Hematopoietic multipotent progenitor cell treated with erythropoietin and hydrocortisone succinate and interleukin-3 and kit ligand, for 17 days (in vitro differentiated cells): ENCODE results near the gene UBE2U.
"Not testable (repeated sequence)": the region's sequence is repeated elsewhere in the genome, so short reads cannot be mapped to it uniquely, and the experiment has no call there.

ENCODE experiments used
- DNase-seq: peaks from one replicate; pipeline ENCODE4 v3.0.0-alpha.2; 2015; ENCODE audit warnings: low spot score

The UBE2U gene

GRCh38 chr1:64194168-64195080 is 9.0 kb upstream of the UBE2U start:
- DNase-seq = no peak

DNA sequence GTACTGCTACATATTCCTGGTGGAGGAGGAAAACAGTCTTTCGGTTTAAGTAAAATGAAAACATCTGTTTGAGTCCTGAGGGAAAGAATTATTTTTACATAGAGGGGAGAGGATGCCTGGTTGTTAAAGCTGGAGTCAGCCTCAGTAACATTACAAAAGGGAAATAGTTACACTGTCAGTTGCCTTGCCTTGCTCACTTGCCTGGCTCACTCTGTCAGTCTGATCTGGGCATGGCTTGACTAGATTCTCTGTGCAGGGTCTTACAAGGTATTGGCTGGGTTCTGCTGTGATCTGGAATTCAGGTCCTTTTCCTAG is 8.4 kb upstream of the UBE2U start:
- DNase-seq = no peak

DNA sequence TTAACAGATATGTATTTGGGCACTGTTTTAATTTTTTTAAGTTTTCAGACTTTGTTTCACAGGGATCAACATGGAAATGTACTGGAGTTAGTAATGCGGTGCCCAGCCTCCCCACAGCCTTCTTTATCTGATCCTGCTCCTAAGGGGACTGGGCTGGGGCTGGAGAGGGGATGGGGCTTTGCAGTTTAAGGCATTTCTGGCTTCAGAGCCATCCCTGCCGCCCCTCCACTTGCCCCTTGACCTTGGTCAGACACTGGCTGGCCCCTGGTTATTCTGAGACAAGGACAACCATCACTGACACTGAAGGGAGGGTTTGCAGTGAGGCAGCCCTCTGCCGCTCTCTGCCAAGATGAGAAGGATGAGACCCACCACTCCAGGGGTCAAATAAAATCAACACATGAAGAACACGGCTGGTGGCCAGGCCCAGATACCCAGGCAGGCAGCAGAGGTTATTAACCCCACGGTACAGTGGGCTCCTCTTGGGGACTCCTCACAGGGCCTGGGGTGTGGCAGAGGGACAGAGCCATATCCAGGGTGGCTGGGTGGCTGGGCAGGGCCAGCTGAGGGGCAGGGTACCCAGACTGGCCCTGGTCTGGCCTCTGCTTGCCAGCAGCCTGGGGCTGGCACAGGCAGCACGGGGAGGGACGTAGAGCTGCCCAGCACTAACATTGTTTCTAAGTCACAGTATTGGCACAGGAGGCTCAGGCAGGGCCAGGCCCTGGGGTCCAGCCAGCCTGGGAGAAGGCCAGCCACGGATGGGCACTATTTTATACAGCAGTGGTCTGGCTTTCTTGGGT is 7.2 kb upstream of the UBE2U start:
- no peak for DNase-seq

DNA sequence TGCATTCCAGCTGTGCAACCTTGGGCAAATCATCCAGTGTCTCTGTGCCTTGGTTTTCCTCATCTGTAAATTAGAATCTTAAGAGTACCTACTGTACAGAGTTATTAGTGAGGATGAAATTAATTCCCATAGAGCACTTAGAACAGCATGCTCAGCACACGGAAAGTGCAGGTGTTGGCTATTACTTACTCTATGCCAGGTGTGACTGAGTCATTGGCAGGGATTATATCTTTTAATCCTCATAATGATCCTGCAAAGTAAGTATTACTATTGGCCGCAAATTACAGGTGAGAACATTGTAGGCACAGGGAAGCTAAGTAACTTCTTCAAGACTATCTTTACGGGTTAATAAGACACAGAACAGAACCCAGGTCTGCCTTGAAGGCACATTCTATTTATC is 6.3 kb upstream of the UBE2U start:
- no peak for DNase-seq

DNA sequence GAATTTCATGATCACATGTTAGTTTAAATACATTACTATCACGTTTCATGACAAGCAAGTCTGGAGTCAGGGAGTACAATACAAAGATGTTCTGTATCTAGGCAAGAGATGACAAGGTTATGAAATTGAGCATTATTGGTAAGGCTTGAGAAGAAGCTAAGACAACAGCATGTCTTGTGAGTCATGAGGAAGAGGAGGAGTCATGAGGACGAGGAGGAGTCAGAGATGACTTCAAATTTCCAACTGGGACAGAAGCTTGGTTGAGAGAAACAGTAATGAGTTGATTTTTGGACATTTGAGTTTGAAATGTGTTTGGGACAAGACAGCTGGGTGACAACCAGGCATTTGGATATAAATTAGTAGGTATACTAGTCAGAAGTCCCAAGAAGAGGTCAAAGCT is 4.3 kb upstream of the UBE2U start:
- DNase-seq = no peak

GRCh38 chr1:64200064-64200463 is 3.4 kb upstream of the UBE2U start:
- DNase-seq = no peak

- no peak for DNase-seq
Measured at GRCh38 chr1:64209221-64209620, 5.8 kb downstream of the UBE2U start.

GRCh38 chr1:64212031-64212430 is 8.6 kb downstream of the UBE2U start:
- no peak for DNase-seq

GRCh38 chr1:64215576-64215975 is 12.2 kb downstream of the UBE2U start:
- no peak for DNase-seq

- DNase-seq = no peak
Measured at GRCh38 chr1:64220241-64220640, 16.8 kb downstream of the UBE2U start.

DNA sequence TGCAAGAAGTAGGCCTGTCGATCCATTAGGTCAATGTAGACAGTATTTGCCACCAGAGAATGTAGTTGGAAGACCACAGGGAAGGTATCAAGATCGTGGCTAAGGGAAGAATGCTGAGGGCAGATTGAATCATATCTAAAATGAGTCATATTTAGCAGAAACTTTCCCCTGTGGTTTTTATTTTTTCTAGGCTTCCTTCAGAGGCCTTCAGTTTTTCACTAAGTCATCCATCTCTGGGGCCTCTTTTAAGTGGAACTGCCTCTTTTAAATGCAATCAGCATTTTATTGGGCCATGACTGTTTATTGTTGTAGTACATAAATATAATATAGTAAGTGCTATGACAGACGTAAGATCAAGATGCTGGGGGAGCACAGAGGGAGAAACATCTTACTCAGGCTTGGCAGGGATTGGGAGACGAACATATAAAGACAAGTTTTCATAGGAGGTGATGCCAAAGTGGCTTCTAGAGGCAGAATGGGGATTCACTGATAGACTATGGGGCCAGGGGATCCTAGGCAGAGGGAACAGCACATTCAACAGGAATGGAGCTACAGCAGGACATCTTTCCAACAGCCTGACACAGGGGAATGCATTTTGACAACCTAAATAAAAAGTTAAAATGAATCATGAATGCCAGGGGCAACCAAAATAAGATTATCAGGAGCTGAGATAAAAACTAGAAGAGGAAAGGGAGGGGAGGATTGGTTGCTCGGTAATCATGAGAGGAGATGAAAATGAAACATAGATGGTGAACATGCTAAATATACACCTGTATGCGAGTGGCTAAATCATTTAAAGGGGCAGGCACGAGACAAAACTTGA is 20.1 kb downstream of the UBE2U start:
- DNase-seq = no peak

DNA sequence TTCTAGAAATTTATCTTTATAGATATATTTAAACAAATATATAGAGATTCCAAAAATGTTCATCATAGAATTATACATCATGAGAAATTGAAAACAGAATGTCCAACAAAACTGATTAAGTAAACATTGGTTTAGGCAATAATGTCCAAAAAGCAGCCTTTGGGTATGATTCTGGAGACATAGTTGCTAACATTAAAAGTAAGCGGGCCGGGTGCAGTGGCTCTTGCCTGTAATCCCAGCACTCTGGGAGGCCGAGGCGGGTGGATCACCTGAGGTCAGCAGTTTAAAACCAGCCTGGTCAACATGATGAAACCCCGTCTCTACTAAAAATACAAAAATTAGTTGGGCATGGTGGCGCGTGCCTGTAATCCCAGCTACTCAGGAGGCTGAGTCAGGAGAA is 20.8 kb downstream of the UBE2U start:
- DNase-seq = not testable (repeated sequence)

- no peak for DNase-seq
Measured at GRCh38 chr1:64228167-64228957, 24.9 kb downstream of the UBE2U start.

DNA sequence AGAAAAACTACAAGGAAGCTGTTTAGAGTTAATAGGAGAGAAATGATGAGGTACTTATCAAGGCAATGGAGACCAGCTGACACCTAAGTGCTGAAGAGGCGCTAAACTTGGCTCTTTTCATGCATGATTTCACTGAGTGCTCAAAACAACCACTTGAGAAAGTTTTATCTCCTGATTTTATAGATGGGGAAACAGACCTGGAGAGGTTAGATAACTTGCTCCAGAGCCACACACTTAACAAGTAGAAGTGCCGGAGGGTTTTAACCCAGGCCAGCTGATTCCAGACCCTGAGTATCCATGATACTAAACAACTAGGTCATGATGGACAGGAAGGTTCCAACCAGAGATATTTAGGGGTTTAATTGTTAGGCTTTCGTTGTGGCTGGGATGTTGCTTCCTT is 25.9 kb downstream of the UBE2U start:
- DNase-seq = no peak

GRCh38 chr1:64231153-64231552 is 27.7 kb downstream of the UBE2U start:
- DNase-seq = no peak

DNA sequence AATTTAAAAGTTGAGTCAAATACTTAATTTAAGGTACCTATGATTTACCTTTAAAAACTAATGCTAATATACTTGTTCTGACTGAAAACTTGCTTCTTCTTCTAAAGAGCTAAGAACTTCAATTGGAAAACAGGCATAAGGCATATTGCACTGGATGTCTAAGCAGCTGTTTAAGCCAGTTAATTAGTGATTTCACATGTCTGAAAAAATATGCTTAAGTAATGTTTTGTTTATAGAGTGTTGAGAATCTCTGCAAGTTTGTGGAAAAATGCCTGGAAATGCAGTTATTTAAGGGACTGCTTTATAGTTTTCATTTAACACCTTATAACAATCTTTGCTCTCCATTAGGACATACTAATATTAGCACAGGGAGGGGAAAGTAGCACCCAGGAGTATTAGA is 28.2 kb downstream of the UBE2U start:
- DNase-seq = no peak

GRCh38 chr1:64234714-64235113 is 31.3 kb downstream of the UBE2U start:
- DNase-seq = no peak

DNA sequence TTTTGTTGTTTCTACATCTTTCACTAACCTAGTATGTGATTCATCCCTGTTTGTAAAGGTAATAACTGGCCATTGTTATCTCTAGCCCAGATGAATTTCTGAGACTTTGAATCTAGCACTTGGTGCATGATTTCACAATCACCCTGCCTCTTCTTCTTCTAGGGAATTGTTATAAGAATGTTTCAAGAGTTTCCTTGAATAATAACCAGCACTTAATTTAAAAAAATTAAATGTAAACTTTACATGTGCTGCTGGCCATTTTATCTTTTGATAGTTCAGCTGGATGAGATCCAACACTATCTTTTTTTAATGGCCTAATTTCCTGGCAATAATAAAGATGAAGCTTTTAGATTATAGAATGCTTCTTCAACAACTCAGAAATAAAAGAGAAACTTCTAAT is 31.8 kb downstream of the UBE2U start:
- DNase-seq = no peak

- DNase-seq = no peak
Measured at GRCh38 chr1:64235910-64236309, 32.5 kb downstream of the UBE2U start.

DNA sequence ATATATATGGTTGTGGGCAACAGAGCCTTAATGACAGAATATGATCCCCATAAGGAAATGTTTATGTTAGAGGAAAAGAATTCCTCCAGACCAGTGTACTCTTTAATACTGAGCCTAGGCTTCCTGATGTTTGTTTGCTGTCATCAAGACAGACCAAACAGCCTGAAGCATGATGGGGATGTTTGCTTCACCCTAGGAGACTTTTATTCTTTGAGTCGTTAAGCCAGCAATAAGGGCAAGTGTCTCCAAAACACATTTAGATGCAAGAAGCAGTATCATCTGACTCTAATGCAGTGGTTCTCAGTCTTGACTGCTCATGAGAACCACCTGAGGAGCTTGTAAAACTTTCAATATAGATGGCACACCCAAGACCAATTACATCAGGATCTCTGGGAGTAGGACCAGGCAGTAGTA is 33.1 kb downstream of the UBE2U start:
- no peak for DNase-seq

DNA sequence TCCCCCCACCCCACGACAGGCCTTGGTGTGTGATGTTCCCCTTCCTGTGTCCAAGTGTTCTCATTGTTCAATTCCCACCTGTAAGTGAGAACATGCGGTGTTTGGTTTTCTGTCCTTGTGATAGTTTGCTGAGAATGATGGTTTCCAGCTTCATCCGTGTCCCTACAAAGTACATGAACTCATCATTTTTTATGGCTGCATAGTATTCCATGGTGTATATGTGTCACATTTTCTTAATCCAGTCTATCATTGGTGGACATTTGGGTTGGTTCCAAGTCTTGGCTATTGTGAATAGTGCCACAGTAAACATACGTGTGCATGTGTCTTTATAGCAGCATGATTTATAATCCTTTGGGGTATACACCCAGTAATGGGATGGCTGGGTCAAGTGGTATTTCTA is 36.1 kb downstream of the UBE2U start:
- DNase-seq = not testable (repeated sequence)

- DNase-seq = no peak
Measured at GRCh38 chr1:64240206-64240605, 36.8 kb downstream of the UBE2U start.
